Measurements from ENCODE around the gene EXOC4.

The EXOC4 gene

GRCh38 chr7:133827707-133828623 lies 575.1 kb downstream of the EXOC4 start:
- no peak for DNase-seq (ENCODE audit: low read depth in 2 of 2)

- no peak for DNase-seq (ENCODE audit: low read depth in 2 of 2)
Measured at GRCh38 chr7:133828906-133829305, 576.0 kb downstream of the EXOC4 start.

- DNase-seq (ENCODE audit: low read depth in 2 of 2): no peak
Measured at GRCh38 chr7:133829336-133829897, 576.5 kb downstream of the EXOC4 start.

- DNase-seq (ENCODE audit: low read depth in 2 of 2): no peak
Measured at GRCh38 chr7:133830081-133830480, 577.2 kb downstream of the EXOC4 start.

GRCh38 chr7:133836666-133837065 lies 583.8 kb downstream of the EXOC4 start:
- no peak for DNase-seq (ENCODE audit: low read depth in 2 of 2)

- no peak for DNase-seq (ENCODE audit: low read depth in 2 of 2)
Measured at GRCh38 chr7:133837224-133837623, 584.3 kb downstream of the EXOC4 start.

GRCh38 chr7:133839121-133839520 lies 586.2 kb downstream of the EXOC4 start:
- DNase-seq (ENCODE audit: low read depth in 2 of 2): no peak

- no peak for DNase-seq (ENCODE audit: low read depth in 2 of 2)
Measured at GRCh38 chr7:133843341-133843740, 590.5 kb downstream of the EXOC4 start.

GRCh38 chr7:133845005-133845404 lies 592.1 kb downstream of the EXOC4 start:
- DNase-seq (ENCODE audit: low read depth in 2 of 2): no peak

GRCh38 chr7:133846203-133846945 lies 593.5 kb downstream of the EXOC4 start:
- no peak for DNase-seq (ENCODE audit: low read depth in 2 of 2)

- DNase-seq (ENCODE audit: low read depth in 2 of 2): no peak
Measured at GRCh38 chr7:133850497-133851280, 597.8 kb downstream of the EXOC4 start.

GRCh38 chr7:133851411-133851810 lies 598.5 kb downstream of the EXOC4 start:
- DNase-seq (ENCODE audit: low read depth in 2 of 2): no peak

GRCh38 chr7:133853706-133854276 lies 600.9 kb downstream of the EXOC4 start:
- DNase-seq (ENCODE audit: low read depth in 2 of 2): no peak

- DNase-seq (ENCODE audit: low read depth in 2 of 2): no peak
Measured at GRCh38 chr7:133854739-133855138, 601.9 kb downstream of the EXOC4 start.

- DNase-seq (ENCODE audit: low read depth in 2 of 2): no peak
Measured at GRCh38 chr7:133857376-133858119, 604.7 kb downstream of the EXOC4 start.

- DNase-seq (ENCODE audit: low read depth in 2 of 2): no peak
Measured at GRCh38 chr7:133858311-133858710, 605.4 kb downstream of the EXOC4 start.

GRCh38 chr7:133859231-133859630 lies 606.4 kb downstream of the EXOC4 start:
- DNase-seq (ENCODE audit: low read depth in 2 of 2): no peak

GRCh38 chr7:133859871-133860450 lies 607.1 kb downstream of the EXOC4 start:
- DNase-seq (ENCODE audit: low read depth in 2 of 2): no peak

- DNase-seq (ENCODE audit: low read depth in 2 of 2): no peak
Measured at GRCh38 chr7:133860628-133861335, 607.9 kb downstream of the EXOC4 start.

GRCh38 chr7:133861876-133862275 lies 609.0 kb downstream of the EXOC4 start:
- DNase-seq (ENCODE audit: low read depth in 2 of 2): no peak
